ENCODE data around the gene GLIS1.

GRCh38 chr1:53480678-53481077 lies 258.3 kb downstream of the GLIS1 start:
- TF ChIP-seq CTCF (conservative IDR thresholded peaks at IDR 0.05; ENCODE audit: low read depth, low read length) = no peak
- TF ChIP-seq EZH2 (IDR thresholded peaks at IDR 0.05; ENCODE audit: low read length, unreplicated experiment) = no peak
- no peak for TF ChIP-seq EZH2phosphoT487 (IDR thresholded peaks at IDR 0.05; ENCODE audit: borderline replicate concordance, low read length)
